IPS-18c (cell line): Measurements from ENCODE around the gene SF3A2.

ENCODE experiments used
- H3K4me3 ChIP-seq: 2 replicates; pipeline ENCODE4 v1.7.0; 2013; ENCODE audit warnings: low read depth, mild to moderate bottlenecking, low read length, moderate library complexity; ENCODE audit not compliant: insufficient read depth
- H3K9me3 ChIP-seq: one replicate; pipeline ENCODE4 v1.6.1; 2013; ENCODE audit warnings: mild to moderate bottlenecking, low read length, moderate library complexity; ENCODE audit not compliant: control insufficient read depth, insufficient read depth

The SF3A2 gene

GRCh38 chr19:2288818-2289713, 52.4 kb downstream of the SF3A2 start:
- Histone ChIP-seq H3K9me3 (peaks cover 2% of the 10 kb centered on the region), H3K4me3 (no peak overlapping the region)

GRCh38 chr19:2289714-2290435, 53.3 kb downstream of the SF3A2 start:
- Histone ChIP-seq H3K9me3 (peaks cover 2% of the 10 kb centered on the region), H3K4me3 (no peak overlapping the region)

GRCh38 chr19:2290441-2291184, 54.0 kb downstream of the SF3A2 start:
- Histone ChIP-seq H3K9me3 (peaks cover 2% of the 10 kb centered on the region), H3K4me3 (no peak overlapping the region; the same call in 1 of the 2 replicates)

- H3K4me3 ChIP-seq, result no peak overlapping the region; the same call in 1 of the 2 replicates
- peaks cover 2% of the 10 kb centered on the region for H3K9me3 ChIP-seq
Observed at GRCh38 chr19:2291185-2291751, 54.6 kb downstream of the SF3A2 start.

GRCh38 chr19:2294687-2295335, 58.2 kb downstream of the SF3A2 start:
- Histone ChIP-seq H3K4me3 (no peak overlapping the region), H3K9me3 (no peaks in the 10 kb centered on the region)

GRCh38 chr19:2296141-2296540, 59.5 kb downstream of the SF3A2 start:
- no peaks in the 10 kb centered on the region for H3K9me3 ChIP-seq

More at GRCh38 chr19:2296141-2296540, 59.5 kb downstream of the SF3A2 start:
- no peak overlapping the region for H3K4me3 ChIP-seq
